22Rv1 (cell line): ENCODE results near the gene ARMC10.
A peak's percentile ranks its signal among the peaks of the same experiment; 100 is the strongest.

Source experiments
- CTCF ChIP-seq: fragments of 450-650 bp; IDR thresholded peaks from 2 replicates; pipeline ENCODE4 v1.5.1; 2017; ENCODE audit warnings: mild to moderate bottlenecking
- ZFX ChIP-seq: fragments of 450-650 bp; IDR thresholded peaks from 2 replicates; pipeline ENCODE4 v1.6.1; 2017; ENCODE audit warnings: antibody characterized with exemption, borderline replicate concordance

- TF ChIP-seq CTCF = peak; percentile 62
- TF ChIP-seq ZFX = no peak
These were observed at the start of gene ARMC10, which contains the start of gene FBXL13 for GRCh38 chr7:103074519-103075336.
